Right lobe of liver (tissue), 4 donors: ENCODE measurements around the gene PCDHGC3.

Experiments
- POLR2A ChIP-seq: fragments of 450-650 bp; IDR thresholded peaks from one replicate; pipeline ENCODE4 v1.6.1; 2017; ENCODE audit warnings: antibody characterized with exemption, mild to moderate bottlenecking
- TF ChIP-seq, protein P1 (sequence below), 4 donors: fragments of 200-600 bp in 3 of 4; fragments of 450-650 bp in 1 of 4; IDR thresholded peaks; one replicate each; pipeline versions ENCODE4 v1.5.1 to v1.8.0; 2016 to 2022; ENCODE audit warnings: antibody characterized with exemption in 4 of 4, mild to moderate bottlenecking in 2 of 4
- donor health status: DM: no; HTN: no; CAD: no.
- donor health status: DM: no; HTN: no; CAD: no.
- donor health status: DM: no; HTN: yes; CAD: no.

DNA sequence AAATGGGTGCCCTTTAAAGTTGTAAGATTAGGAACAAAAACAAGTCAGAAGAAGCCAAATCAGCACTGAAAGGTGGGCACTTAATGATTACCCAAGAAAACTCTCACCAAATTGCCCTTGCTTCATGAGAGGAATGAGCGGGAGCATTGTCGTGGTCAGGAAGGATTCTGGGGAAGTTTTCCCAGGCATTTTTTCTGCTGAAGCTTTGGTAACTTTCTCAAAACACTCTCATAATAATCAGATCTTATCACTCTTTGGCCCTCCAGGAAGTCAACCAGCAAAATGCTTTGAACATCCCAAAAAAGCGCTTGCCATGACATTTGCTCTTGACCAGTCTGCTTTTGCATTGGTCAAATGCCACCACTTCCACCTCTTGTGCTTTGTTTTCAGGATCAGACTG, 10.4 kb upstream of the PCDHGC3 start:
- TF ChIP-seq, protein P1, sequence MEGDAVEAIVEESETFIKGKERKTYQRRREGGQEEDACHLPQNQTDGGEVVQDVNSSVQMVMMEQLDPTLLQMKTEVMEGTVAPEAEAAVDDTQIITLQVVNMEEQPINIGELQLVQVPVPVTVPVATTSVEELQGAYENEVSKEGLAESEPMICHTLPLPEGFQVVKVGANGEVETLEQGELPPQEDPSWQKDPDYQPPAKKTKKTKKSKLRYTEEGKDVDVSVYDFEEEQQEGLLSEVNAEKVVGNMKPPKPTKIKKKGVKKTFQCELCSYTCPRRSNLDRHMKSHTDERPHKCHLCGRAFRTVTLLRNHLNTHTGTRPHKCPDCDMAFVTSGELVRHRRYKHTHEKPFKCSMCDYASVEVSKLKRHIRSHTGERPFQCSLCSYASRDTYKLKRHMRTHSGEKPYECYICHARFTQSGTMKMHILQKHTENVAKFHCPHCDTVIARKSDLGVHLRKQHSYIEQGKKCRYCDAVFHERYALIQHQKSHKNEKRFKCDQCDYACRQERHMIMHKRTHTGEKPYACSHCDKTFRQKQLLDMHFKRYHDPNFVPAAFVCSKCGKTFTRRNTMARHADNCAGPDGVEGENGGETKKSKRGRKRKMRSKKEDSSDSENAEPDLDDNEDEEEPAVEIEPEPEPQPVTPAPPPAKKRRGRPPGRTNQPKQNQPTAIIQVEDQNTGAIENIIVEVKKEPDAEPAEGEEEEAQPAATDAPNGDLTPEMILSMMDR (IDR thresholded peaks at IDR 0.05): no peak
- TF ChIP-seq POLR2A: no peak
